Left hindlimb (tissue), 1 donor: ENCODE data around the gene FHIT.

Experiments
- DNase-seq: peaks from one replicate; pipeline ENCODE4 v3.0.0-alpha.2; 2018

The FHIT gene

GRCh38 chr3:60133269-60134162 lies 1117.7 kb downstream of the FHIT start:
- DNase-seq, result no peak

- no peak for DNase-seq
Measured at GRCh38 chr3:60131618-60132017, 1119.6 kb downstream of the FHIT start.

DNA sequence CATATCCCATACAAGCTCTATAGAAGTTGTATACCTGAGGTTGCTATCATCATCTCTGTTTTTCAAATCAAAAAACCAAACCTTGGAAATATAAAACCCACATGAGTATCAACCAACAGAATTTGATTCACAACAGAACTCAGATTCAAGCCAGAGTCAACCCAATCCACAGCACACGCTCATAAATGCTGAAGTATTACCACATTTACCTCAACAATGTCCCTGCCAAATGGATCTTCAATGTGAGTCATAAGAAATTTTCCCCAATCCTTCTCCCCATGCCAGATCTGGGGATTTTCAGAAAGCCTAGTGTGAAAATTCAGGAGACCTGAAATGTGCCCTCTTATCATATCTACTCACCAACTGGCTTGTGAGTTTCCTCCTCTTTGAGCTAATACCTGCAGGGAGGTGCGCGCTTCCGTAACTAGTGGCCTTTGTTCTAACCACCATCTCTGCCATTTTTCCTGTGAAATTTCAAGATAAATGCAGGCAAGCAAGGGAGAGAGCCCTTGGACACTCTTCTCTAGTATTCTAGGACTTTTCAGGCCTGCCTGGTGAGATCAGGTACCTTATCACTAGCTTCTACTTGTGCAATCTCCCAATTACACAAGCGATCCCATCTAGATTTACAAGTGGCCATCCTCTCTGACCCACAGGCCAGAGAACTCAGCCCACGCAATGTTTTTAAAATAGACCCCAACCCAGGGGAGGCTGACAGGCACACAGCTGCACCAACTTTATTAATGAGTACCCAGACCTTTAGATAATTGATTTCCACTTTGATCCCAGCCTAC lies 1124.5 kb downstream of the FHIT start:
- DNase-seq, result no peak

- no peak for DNase-seq
Measured at GRCh38 chr3:60125686-60126085, 1125.6 kb downstream of the FHIT start.

DNA sequence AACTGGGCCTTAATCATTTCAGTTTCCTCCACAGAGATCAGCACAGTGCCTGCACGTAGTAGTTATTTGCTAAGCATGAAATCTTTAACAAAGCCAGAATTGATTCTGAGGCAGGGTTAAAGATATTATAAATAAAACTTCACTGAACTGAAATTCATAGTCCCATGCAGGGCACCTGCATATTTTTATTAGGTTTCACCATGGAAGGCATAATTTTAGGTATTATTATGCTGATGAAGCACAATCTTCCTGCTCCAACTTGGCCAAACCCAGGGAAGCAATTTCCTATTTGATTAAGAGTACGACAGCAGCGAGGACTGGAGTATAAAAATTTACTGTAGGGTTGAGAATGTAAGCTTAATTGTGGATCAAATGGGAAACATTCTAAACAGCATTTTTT lies 1131.0 kb downstream of the FHIT start:
- DNase-seq, result no peak

- no peak for DNase-seq
Measured at GRCh38 chr3:60114191-60114590, 1137.1 kb downstream of the FHIT start.

- no peak for DNase-seq
Measured at GRCh38 chr3:60107275-60107674, 1144.0 kb downstream of the FHIT start.

DNA sequence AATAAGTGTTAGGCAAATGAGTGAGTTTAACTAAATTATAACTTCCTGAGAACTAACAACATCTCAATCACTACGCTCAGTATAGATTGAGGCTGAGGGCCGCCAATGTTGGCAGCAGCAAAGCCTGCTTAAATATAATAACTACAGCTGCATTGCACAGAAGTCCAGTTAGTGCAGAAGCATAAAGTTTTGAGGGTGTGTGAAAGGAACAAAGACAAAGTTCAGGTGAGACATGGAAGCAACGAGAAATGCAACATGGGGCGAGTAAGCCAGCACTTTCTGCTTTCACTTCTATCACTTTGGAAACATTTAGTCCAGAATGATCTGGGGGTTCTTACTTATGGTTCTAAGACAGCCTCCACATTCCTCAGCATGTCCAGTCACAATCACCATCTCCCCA lies 1149.1 kb downstream of the FHIT start:
- DNase-seq, result no peak

DNA sequence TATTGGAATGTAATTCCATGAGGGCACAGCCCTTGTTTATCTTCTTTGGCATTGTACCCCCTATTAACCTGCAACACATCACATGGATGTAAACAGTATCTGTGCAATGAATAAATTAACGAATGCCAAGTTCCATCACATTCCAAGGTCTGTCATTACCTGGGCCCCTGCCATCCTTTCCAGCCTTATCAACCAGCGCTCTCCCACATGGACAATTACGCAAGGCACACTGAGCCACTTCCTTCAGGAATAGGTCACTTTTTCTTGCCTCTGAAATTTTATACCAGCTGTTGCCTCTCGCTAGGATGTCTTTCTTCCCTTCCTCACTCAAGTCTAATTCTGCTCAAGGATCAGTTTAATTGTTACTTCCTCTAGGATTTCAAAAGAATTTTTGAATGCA lies 1149.6 kb downstream of the FHIT start:
- no peak for DNase-seq

- DNase-seq, result no peak
Measured at GRCh38 chr3:60096403-60096802, 1154.8 kb downstream of the FHIT start.

DNA sequence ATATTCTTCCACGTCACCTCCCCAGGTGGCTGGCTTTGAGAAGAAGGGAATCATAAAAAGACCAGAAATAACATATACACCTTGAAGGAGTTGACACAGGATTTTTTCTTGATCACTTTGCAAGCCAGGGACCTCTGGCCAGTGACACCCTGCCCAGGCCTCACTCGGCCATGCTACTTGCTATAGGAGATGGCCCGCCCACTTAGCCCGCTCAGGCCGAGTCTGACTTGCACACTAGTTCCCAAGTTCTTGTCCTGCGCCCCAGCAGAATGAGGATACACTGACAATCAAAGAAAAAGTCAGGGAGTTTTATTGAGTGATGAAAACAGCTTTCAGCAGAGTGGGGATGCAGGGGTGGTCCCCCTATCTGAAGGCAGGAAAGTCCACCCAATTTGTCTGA lies 1155.3 kb downstream of the FHIT start:
- no peak for DNase-seq

DNA sequence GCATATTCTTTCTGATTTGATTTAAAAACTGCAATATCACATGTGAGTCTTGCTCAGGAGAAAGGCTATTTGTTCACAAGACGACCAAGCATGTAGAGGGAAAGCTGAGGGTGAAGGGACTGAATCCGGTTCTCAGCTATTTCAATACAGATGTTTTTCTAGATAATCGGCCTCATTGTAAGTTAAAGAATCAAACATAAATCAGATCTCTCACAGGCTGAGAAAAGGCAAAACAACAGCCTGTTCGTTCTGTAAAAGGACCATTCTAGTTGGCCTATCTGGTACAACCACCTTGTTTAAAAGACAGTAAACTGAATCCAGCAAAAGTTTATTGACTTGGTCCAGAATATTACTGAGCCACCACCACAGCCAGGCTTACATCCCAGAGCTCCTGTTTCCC lies 1155.7 kb downstream of the FHIT start:
- DNase-seq, result no peak

DNA sequence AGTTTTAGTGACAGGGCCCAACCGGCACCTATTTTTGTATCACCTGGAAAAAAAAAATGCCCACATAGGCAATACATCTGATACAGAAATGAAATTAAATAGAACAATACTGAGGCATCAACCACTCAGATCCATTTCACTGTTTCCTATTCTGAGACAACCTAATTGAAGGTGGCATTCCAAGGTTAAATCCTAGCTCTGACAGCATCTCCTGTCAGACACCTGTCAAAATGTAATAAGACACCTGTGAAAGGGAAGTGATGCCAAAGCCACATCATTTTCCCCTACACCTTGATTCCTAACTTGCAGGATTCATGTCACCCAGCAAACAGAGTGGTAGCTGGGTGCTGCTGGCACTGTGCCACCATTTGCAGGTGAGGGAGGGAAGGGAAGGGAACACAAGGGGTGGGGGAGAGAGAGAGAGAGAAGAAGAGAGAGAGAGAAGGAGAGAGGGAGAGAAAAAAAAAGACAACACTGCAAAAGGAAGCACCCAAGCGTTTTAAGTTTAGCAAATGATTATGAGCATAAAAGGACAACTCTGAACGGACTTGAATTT lies 1156.8 kb downstream of the FHIT start:
- no peak for DNase-seq

- DNase-seq, result no peak
Measured at GRCh38 chr3:60090548-60090947, 1160.7 kb downstream of the FHIT start.

DNA sequence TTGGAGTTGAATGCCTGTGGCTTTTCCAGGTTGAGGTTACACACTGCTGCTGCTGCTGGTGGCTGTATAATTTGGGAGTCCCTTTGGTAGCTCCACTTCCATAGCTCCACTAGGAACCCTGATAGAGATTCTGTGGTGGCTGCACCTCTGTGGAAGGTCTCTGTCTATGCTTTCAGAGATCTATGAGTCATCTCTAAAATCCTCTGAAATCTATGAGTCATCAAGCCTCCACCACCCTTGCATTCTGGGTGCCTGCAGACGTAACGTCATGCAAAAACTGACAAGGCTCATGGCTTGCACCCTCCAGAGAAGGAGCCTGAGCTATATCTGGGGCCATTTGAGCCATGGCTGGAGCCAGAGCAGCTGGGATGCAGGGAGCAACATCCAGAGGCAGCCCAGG lies 1164.4 kb downstream of the FHIT start:
- no peak for DNase-seq

GRCh38 chr3:60085649-60086048 lies 1165.6 kb downstream of the FHIT start:
- DNase-seq, result no peak

- DNase-seq, result no peak
Measured at GRCh38 chr3:60081381-60082095, 1169.7 kb downstream of the FHIT start.

DNA sequence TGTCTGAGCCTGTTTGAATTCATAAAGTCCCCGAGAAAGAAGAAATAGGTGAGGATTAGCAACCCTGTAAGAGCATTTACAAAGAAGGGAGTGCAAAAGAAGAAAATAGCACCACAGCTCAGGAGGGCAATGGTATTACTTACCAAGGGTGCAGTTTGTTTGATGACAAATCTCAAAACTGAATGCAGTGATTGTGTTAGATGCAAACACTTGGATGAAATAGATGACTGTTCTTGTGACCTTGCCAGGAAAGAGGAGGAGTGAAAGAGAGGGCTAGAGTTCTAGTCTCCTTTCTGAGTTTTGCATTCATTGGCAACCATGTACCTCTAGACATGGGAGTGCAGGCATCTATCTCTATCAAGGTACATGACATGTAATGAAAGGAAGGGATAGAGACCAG lies 1170.6 kb downstream of the FHIT start:
- DNase-seq, result no peak

GRCh38 chr3:60079076-60079475 lies 1172.2 kb downstream of the FHIT start:
- DNase-seq, result no peak

GRCh38 chr3:60076331-60076730 lies 1174.9 kb downstream of the FHIT start:
- DNase-seq, result no peak

DNA sequence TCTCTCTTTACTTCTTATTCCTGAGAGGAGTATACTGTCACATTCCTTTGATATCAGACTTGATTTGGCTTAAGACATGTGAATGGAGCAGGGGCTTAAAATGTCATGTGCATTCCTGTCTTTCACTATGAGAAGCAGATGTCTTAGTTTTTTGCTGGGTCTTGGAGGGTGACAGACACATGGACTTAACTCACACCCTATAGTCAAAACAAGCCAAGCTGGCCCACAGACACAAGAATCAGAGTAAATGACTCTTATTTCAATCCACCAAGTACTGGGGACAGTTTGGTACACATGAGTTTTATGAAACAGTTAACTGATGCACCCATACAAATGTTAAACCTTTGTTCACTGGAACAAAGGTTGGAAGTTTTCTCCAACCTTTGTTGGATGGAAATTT lies 1177.3 kb downstream of the FHIT start:
- no peak for DNase-seq

DNA sequence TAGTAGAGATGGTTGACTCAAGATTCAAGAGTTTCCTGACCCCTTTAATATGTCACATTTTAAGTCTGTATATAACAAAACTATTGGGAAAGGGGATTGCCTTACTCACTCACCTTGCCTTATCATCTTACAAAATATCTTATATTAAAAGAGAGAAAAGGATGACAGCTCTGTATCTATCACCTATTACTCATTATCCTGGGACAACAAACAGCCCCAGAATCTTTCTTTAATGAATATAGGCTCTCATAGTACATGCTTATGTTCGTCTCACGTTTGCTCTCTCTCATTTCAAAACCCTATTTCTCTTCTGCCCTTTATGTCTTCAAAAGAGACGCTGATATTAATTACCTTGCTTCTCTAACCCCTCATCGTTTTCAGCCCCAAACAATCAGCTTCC lies 1178.0 kb downstream of the FHIT start:
- DNase-seq, result no peak

- DNase-seq, result no peak
Measured at GRCh38 chr3:60070366-60070765, 1180.9 kb downstream of the FHIT start.
